Glutamatergic neuron (in vitro differentiated cells): Measurements from ENCODE around the gene PHACTR2. TPM values are rescaled to one million over a fixed set of nuclear protein-coding genes. Genes with fewer than 3 reads are reported as not detected.

ENCODE experiments used
- DNase-seq: peaks from one replicate; pipeline ENCODE4 v3.0.0; 2022
- H3K27ac Mint-ChIP-seq: one replicate; pipeline ENCODE4 v1.8.0; 2020; ENCODE audit warnings: mild to moderate bottlenecking, mixed read lengths, inconsistent platforms; ENCODE audit not compliant: unreplicated experiment
- H3K27me3 Mint-ChIP-seq: one replicate; pipeline ENCODE4 v1.8.0; 2020; ENCODE audit warnings: mild to moderate bottlenecking, moderate library complexity, mixed read lengths, inconsistent platforms; ENCODE audit not compliant: unreplicated experiment
- H3K36me3 Mint-ChIP-seq: one replicate; pipeline ENCODE4 v1.8.0; 2020; ENCODE audit warnings: mild to moderate bottlenecking, mixed read lengths, inconsistent platforms; ENCODE audit not compliant: unreplicated experiment
- H3K4me1 Mint-ChIP-seq: one replicate; pipeline ENCODE4 v1.8.0; 2020; ENCODE audit warnings: mild to moderate bottlenecking, low read depth, mixed read lengths, inconsistent platforms; ENCODE audit not compliant: unreplicated experiment
- H3K4me3 Mint-ChIP-seq: one replicate; pipeline ENCODE4 v1.8.0; 2020; ENCODE audit warnings: mild to moderate bottlenecking, mixed read lengths, inconsistent platforms; ENCODE audit not compliant: unreplicated experiment
- H3K9me3 Mint-ChIP-seq: one replicate; pipeline ENCODE4 v1.8.0; 2020; ENCODE audit warnings: mild to moderate bottlenecking, moderate library complexity, mixed read lengths, inconsistent platforms; ENCODE audit not compliant: unreplicated experiment
- CTCF ChIP-seq: fragments of 200-600 bp; sonication (generic); IDR thresholded peaks from one replicate; pipeline ENCODE4 v1.5.0; 2021; ENCODE audit not compliant: partially characterized antibody, unreplicated experiment
- total RNA-seq: library from RNA; stranded (reverse); fragmentation: NEBNext Ultra II Directional; extraction: Animal tissue kit (Norgen Biotek cat#: 25700); gene quantifications from one replicate; pipeline ENCODE4 v1.2.1, GENCODE V29; 2021; ENCODE audit not compliant: unreplicated experiment

PHACTR2 gene
- total RNA-seq, 1 donor from 2014 or later: 9.7 TPM

GRCh38 chr6:143747347-143747842 is 69.6 kb downstream of the PHACTR2 start:
- Mint-ChIP-seq H3K27me3 (peaks cover 2% of the 10 kb centered on the region), H3K4me1 (peaks cover 20% of the 10 kb centered on the region), H3K9me3 (no peaks in the 10 kb centered on the region), H3K4me3 (no peak overlapping the region), H3K36me3 (no peaks in the 10 kb centered on the region), H3K27ac (no peak overlapping the region)
- TF ChIP-seq CTCF: no peak
- DNase-seq: no peak

GRCh38 chr6:143749891-143750290 is 72.1 kb downstream of the PHACTR2 start:
- H3K27me3 Mint-ChIP-seq: peaks cover 2% of the 10 kb centered on the region
- H3K36me3 Mint-ChIP-seq: no peaks in the 10 kb centered on the region
- DNase-seq: no peak
- H3K9me3 Mint-ChIP-seq: no peaks in the 10 kb centered on the region
- no peak overlapping the region for H3K27ac Mint-ChIP-seq
- H3K4me3 Mint-ChIP-seq: no peak overlapping the region
- no peak for TF ChIP-seq CTCF
- peaks cover 11% of the 10 kb centered on the region for H3K4me1 Mint-ChIP-seq

- Mint-ChIP-seq H3K27me3 (no peaks in the 10 kb centered on the region), H3K4me3 (no peak overlapping the region), H3K4me1 (peaks cover under 1% of the 10 kb centered on the region), H3K27ac (no peak overlapping the region), H3K36me3 (no peaks in the 10 kb centered on the region), H3K9me3 (no peaks in the 10 kb centered on the region)
- no peak for DNase-seq
- no peak for TF ChIP-seq CTCF
Observed at GRCh38 chr6:143750877-143751276, 73.1 kb downstream of the PHACTR2 start.

GRCh38 chr6:143752459-143752858 is 74.7 kb downstream of the PHACTR2 start:
- Mint-ChIP-seq H3K27ac (no peak overlapping the region), H3K4me1 (no peaks in the 10 kb centered on the region), H3K4me3 (no peak overlapping the region), H3K27me3 (no peaks in the 10 kb centered on the region), H3K9me3 (no peaks in the 10 kb centered on the region), H3K36me3 (no peaks in the 10 kb centered on the region)
- no peak for DNase-seq
- TF ChIP-seq CTCF: no peak

- no peaks in the 10 kb centered on the region for H3K4me1 Mint-ChIP-seq
Observed at GRCh38 chr6:143753678-143754077, 75.9 kb downstream of the PHACTR2 start.

More at GRCh38 chr6:143753678-143754077, 75.9 kb downstream of the PHACTR2 start:
- DNase-seq: no peak
- H3K4me3 Mint-ChIP-seq: no peak overlapping the region
- H3K36me3 Mint-ChIP-seq: no peaks in the 10 kb centered on the region
- TF ChIP-seq CTCF: no peak
- no peaks in the 10 kb centered on the region for H3K9me3 Mint-ChIP-seq
- H3K27me3 Mint-ChIP-seq: no peaks in the 10 kb centered on the region
- no peak overlapping the region for H3K27ac Mint-ChIP-seq
